Measurements from ENCODE around the gene FILIP1L.

FILIP1L gene

DNA sequence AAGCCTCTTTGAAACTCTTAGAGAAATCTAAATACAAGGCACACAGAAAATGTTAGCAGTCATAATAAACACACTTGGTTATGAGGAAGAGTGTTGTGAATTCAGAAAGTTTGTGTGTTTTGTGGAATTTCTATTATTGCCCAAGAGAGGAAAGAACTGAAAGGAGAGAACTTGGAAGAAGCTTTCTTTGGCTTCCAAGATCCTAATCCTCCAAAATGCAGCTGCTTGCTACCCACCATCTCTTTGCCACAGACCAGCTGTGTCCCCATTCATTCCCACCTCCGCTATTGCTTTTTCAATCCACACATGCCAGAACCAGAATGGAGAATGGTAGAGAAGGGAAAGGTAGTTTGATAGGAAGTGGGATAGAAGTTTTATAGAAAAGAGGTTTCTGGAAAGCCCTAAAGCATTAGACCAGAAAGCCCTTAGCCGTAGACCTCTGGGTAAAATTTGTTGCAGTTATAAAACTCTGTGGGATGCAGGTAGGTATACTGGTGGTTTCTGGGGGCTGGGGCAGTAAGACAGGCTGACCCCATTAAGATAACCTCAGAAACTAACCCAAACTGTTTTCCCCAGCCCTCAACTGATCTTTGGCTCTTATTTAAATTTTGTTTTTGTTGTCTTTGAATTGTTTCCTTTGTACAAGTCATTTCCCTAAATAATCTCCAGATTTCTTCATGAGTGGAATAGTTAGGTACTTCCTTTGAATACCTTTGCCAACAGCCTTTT lies 108.5 kb downstream of the FILIP1L start:
- DNase-seq, result no peak

DNA sequence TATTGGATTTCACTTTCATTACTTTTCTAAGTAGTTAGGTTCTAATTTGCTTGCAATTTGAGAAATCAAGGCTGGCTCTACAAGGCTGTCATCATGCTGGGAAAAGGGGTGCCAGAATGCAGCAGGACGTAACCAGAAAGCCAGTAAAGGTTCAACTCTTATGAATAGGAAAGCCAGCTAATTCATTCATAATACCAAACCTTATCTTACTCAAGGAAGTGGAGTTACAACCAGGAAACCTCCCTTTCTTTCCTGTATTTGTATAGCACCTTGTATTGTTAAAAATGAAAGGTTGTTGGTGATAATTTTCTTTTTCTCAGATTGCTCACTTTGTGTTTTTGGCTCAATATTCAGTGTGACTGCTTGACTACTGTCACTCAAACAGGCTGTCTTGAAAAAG lies 109.4 kb downstream of the FILIP1L start:
- DNase-seq, result no peak

DNA sequence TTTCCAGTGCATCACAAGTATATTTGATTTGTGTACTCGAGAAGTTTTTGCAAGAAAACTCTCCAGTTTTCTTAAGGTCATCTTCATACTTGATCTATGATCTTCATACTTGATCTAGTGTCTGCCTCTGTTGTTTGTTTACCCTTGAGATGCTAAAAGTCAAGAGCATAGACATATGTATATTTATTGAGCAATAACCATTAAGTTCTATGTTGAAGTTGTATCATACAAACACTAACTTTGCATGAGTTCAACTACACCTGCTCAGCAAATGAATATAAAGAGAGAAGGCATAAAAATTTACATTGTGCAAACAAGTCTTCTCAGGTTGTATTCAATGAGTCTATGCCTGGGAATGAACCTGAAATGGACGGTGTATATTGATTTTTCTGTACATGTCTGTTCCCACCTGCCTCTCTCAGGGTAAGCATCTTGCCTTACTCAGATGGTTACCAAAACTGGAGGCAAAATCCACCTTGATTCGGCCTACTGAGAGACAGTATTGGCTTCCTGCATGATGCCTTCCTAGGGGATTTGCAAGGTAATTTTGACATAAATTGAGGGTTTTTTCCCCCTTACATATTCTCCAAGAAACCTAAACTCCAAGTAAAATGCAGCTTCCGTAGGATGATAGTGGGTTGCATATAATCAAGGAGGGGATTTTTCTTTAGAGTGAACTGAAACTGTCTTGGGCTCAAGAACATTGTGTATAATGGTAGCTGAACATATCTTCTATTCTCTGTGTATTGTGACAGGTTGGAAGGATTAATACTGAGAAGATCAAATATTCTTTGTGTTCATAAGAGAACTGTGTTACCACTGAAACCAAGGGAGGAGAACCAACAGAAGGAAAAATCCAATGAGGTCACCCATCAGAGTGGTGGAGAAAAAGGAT lies 110.4 kb downstream of the FILIP1L start:
- no peak for DNase-seq

DNA sequence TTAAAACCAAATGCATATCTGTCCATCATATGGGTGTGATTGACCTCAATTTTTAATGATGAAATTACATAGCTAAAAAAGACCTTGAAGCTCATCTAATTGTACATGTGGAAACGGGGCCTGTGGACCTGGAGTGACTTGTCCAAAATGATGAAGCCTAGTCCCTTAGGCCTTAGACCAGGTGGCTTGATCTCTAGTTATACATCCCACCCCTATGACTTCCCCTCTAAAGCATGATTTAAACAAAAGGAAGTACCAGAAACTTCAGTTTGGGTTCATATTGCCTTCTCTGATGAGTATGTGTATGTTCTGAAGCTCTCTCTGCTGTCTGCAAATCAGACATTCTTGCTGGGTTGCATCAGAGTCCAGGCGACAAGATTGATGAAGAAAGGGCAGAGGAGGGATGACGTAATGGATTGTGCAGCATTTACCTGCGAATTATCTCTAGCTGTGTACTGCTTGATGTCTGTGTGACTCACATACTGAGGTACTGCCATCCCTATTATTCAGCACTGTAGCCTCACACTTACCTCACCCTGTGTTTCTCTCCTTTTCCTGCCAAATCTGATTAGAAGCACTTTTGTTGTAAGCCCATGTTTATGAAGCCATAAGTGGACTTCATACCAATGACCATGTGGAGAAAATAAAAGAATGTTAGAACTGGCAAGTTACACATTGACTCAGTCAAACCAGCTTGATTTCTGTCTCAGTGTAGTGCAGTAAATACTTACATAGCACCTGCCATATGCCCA lies 111.5 kb downstream of the FILIP1L start:
- DNase-seq, result no peak

DNA sequence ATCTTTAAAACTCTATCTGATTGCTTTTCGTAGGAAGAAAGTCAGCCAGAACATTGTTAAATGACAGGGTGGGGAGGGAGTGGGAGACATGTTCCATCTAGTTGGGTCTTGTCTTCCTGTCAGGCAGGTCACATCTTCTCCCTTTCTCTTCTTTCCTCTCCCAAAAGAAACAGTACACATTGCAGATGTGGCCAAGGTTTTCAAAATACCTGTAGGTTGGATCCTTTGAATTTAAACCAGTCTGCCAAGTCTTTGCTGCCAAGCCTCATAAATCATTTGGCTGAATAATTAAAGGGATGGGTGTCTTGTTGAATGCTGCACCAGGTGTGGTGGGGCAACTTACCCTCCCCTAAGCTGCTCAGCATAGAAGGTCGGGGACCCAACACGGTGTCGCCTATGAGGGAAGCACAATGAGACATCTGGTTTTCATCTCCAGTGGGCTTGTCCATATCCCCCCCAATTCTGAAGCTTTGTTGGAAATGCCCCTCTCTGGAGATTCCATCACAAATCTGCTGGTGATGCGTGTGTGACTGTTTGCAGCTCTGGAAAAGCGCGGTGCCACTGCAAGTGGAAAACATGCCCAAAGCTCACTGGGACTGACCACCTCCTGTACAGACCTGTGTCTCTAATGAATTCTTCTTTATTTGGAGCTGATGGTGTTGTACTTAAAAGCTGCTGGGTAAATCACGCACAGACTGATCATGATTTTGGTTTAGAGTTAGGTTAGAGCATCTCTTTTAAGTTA lies 112.6 kb downstream of the FILIP1L start:
- DNase-seq, result no peak

DNA sequence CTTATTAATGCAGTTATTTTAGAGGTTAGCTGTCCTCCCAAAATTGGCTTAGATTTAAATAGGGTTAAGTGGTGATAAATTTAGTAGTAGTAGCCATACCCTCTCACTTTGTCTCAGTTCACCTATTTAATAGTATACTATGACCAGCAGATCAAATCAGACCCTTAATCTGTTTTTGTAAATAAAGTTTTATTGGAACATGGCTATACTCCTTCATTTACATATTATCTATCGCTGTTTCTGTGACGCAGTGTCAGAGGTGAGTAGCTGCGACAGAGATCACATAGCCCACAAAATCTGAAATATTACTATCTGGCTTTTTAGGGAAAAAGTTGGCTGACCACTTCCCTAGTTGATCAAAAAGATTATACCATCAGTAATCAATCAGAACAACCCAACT lies 113.2 kb downstream of the FILIP1L start:
- DNase-seq, result no peak

DNA sequence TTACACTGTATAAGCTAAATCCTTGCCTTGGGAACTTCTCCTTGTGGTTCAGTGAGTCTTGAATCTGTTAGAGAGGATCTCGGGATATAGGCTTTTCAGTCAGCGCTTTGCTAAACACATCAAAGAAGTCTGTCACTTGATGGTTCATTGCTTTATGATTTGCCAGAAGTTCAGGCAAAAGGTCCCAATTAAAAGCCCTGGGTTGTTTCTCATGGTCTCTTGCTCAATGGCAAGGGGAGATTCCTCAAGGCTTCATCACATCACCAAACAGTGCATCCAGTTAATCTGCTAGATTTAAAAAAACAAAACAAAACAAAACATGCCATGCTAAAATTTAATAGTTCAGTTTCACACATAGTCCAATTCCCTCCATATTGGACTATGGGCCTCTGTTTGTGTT lies 114.8 kb downstream of the FILIP1L start:
- DNase-seq, result no peak

DNA sequence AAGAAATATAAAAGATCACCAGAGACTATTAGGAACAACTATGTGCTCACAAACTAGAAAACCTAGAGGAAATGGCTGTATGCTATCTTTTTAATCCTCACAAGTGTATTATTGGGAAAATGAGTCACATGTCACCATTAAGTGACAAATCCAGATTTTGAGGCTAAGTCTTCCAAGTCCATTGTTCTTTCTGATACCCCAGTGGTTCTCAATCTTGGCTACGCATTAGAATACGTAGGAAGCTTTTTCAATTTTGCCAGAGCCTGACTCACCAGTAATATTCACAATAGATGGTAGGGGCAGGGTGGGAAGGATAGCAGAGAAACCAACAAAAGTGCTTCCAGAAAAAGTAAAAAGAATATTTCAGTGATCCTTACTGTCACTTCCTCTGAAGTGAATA lies 117.0 kb downstream of the FILIP1L start:
- DNase-seq, result no peak

DNA sequence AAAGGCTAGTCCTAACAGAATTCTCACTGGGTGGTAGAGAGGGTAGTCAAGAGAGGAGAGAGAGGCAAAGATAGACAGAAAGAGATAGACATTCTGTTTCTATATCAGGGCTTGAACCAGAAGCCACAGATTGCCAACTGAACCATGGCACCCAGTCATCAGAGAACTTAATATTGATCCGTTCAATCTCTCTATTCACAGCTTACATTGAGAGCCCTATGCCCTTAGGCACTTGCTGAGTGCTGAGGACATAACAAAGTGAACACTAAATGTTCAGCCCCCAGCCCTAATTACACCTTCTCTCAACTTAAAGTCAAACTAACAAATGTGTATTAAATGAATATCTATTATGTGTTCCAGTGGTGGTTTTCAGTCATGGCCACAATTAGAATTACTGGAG lies 124.1 kb downstream of the FILIP1L start:
- no peak for DNase-seq

DNA sequence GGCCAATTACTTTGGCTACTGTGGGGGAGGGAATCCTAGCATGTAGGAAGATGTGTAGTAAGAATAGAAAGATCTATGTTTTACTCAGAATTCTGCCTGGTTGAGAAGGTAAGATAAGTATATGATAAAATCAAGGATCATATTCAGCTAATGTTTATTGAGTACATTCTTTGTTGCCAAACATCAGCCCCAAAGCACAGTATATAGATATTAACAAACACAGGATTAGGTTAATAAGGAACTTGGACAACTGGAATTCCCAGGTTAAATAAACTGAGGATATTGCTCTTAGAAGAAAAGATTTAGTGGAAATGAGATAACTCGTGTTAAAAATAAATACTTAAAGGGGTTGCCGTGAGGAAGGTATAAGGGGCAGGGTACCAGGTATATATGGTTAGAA lies 129.6 kb downstream of the FILIP1L start:
- no peak for DNase-seq

DNA sequence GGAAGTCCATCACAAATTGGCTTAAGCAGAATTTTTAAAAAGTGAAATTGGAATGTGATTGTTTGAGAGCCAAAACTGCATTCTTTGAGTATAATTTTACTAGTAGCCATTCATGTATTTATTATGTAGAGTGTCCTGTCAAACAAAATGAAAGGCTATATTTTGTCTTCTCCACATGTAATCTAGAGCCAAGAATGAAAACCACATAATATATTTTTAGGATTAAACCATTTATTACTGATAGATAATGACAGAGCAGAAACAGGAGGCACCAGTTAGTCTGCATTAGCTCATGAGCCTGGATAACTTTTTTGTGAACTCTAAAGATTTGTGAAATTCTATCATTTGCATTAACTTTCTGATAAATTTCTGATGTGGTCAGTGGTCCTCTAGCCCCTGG lies 130.2 kb downstream of the FILIP1L start:
- DNase-seq, result no peak

DNA sequence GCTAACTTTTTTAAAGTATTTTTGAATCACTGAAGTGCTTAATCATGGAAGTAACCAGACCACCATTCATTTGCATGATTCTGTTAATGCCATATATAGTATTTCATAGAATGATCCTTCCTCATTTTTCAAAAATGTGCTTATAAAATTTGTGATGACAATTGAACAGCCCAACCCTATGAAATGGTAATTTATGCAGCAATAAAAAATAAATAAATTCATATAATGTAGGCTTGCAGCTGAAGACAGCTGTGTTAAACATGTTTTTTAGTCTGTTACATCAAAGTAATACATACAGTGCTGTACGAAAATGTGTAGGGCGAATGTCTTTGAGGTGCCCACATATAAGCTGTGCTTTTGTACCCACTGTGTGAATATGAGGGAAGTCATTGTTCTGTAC lies 131.7 kb downstream of the FILIP1L start:
- DNase-seq, result no peak

DNA sequence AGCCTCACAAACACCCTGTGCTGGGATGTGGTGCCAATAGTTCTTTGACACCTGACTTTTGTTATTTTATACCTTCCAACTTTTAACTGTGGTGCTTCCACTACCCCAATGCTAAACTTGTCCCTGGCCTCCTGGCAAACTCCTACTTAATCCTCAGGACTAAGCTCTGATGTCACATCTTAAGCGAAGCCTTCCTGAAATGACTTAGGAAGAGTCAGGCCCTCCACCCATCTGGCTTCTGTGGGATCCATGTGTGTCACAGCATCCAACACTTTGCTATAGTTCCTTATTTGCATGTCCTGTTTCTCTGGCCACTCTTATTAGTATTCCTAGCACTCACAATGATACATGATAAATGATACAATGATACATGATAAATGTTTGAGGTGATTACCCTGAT lies 133.2 kb downstream of the FILIP1L start:
- DNase-seq, result no peak

DNA sequence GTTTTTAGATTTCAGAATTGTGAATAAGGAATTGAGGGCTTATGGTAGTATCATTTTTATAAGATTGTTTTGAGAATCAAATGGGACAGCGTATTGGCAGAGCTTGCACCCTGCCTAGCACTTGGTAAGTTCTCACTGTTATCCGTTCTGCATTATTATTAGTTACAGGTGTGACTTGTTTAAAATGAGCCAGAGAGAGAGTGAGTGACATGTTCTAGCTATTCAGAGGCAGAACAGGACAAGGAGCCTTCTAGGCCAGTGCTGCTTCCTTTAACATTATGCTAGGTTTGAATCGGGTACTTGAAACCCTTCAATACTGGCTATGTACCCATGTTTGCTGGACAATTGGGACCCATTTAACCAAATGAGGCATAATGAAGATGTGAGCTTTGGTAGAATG lies 133.7 kb downstream of the FILIP1L start:
- no peak for DNase-seq

DNA sequence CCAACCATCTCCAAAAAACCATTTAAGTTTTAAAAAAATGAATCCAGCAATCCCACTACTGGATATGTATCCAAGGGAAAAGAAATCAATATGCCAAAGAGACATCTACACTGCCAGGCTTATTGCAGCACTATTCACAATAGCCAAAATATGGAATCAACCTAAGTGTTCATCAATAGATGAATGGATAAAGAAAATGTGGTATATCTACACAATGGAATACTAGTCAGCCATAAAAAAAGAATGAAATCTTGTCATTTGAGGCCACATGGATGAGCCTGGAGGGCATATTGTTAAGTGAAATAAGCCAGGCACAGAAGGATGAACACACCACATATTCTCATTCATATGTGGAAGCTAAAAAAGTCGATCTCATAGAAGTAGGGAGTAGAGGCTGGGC lies 136.1 kb downstream of the FILIP1L start:
- no peak for DNase-seq

DNA sequence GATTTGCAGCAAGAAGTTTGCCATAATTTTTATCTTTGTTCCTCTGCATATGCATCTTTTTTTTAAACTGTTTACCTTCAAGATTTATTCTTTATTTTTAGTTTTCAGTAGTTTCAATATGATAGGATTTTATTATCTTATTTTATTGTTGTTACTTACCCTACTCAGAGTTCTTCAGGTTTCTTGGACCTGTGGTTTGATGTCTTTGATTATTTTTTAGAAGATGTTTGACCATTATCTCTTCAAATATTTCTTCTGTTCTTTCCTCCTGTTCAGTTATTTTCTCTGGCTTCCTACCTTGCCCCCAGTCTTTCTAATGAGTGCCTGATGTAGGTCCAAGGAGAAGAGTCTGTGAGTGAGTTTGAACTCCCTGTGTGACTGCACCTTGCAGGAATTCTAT lies 137.7 kb downstream of the FILIP1L start:
- no peak for DNase-seq

DNA sequence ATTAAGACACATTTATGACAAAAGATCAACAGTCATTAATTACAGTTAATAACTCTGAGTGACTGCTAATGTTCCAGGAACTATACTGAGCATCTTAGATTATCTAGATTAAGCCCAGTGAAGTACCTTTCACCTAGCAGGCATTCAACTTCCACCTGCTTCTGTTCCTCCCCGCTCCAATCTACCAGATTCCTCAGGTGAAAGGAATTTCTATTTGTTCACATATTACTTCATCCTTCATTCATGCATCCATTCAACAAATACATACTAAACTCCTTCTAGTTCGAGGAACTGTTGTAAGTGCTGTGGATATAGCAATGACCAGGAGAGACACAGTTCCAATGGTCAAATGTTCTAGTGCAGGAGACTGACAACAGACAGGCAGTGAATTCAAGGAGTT lies 139.3 kb downstream of the FILIP1L start:
- DNase-seq, result no peak

DNA sequence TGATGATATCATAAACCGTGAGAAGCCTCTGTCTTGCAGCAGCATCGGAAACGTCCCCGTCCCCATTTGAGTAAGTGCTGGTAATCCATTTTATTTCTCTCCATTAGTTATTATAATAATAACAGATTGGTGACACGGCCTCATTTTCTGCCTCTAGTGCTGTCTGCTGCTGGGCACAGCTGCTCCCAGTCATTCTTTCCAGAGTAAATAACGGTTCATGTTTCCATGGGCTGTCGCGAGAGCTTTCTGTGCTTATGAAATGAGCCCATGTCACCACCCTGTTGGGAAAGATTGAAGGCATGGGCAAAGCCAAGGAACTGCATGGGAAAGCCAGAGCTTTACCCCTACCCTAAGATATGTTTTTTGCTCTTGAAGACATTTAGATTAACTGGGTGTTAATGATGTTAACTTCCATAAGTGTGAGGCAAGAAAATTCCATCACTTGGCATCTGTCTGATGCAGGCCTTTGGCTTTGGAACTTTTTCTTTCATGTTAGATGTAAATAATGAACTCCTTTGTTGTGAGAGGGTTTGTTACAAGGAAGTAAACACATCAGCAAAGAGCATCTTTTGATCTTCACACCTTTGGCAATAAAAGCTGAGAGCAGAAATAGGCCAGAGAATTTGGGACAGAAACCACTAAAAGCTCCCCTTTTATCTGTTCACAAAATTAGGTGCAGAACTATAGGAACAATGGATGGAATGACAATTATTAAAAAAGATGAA lies 141.8 kb downstream of the FILIP1L start:
- DNase-seq, result no peak

DNA sequence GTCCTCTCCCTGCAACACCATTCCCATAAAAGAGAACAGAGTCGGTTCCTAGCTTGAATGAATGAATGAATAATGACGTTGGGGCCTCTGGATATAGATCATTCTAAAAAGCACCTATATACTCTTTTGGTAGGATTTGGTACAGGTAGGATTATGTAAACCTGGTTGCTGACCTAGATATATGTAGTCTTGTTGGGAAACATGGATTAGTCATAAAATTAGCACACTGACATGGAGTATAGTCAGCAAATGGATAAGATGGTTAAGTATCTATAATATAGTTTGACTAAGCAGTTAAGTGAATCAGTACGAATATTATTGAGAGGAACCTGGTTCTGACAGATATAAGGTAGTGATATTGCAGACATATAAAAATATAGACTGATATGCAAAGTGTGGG lies 142.5 kb downstream of the FILIP1L start:
- no peak for DNase-seq

DNA sequence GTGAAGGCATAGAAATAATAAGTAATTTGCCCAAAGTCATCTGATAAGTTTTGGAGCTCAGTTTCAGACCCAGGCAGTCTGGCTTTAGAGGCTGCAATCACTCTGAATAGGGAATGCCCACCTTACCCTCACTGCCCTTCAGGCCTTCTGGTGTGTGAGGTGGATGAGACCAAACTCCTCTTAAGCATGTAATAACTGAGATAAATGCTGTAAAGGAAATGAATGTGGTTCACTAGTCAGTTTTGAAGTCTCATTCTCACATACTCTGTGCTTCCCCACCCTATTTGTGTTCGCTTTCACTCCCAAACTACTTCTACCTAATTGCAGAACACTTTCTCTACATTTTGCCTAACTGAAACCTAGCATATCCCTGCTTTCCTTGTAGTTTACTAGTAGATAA lies 144.1 kb downstream of the FILIP1L start:
- no peak for DNase-seq

DNA sequence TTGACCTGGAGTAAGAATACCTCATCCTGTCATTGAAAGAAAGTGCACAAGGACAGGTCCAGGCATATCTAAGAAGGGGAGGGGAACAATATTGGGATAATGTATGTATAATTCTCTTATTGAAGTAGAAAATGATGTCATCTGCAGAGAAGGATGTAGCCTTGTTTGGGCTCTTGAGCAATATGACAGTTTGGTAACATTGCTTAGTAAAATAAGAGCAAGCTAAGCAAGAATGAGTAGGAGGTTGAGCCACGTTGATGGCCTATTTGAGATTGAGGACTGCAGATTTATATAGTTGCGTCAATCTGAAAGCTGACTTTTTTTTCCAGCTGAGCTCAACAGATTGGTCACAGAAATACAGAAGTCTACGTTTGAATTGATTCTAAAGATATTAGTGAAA lies 145.2 kb downstream of the FILIP1L start:
- no peak for DNase-seq

DNA sequence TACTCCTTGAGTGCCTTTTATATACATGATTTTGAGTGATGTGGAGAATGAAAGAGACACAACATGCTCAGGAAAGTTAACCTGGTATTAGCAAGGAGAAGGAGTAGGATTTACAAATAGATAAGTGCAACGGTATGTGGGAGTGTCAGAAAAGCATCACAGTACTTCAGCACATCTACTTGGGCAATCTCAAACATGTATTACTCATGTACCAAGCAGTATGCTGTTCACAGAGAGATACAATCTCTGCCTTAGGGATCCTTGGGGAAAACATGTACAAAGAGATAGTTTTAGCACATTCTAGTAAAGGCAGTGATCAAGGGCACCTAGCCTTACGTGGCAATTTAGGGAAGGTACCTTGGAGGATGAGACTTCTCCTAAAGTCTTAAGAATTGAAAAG lies 146.5 kb downstream of the FILIP1L start:
- DNase-seq, result no peak

Measured in hematopoietic multipotent progenitor cell treated with erythropoietin and hydrocortisone succinate and interleukin-3 and kit ligand, for 8 days (in vitro differentiated cells).